ENCODE results near the gene FAM200A.
"Not testable (repeated sequence)": the region's sequence is repeated elsewhere in the genome, so short reads cannot be mapped to it uniquely, and the experiment has no call there.

FAM200A gene

DNA sequence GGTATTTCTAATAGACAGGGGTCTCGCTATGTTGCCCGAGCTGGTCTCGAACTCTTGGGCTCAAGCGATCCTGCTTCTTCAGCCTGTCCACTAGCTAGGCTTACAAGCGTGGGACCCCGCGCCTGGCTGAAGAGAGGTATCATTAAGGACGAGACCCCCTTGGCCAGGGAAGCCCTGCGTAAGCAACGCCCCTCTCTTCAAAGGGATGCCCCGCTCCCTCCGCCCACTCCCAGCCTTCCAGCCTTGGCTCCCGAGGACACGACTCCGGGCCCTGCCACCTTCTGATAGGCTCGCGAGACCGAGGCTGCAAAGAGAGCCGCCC is 47.7 kb downstream of the FAM200A start:
- peak; percentile 97 for DNase-seq (ENCODE audit: low read depth)

DNA sequence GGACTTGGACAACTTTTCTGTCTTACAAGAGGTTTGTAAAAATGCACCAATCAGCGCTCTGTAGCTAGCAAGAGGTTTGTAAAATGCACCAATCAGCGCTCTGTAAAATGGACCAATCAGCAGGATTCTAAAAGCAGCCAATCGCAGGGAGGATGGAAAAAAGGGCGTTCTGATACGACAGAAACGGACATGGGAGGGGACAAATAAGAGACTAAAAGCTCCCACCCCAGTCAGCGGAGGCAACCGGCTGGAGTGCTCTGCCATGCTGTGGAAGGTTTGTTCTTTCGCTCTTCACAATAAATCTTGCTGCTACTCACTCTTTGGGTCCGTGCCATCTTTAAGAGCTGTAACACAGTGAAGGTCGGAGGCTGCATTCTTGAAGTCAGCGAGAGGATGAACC is 50.7 kb downstream of the FAM200A start:
- not testable (repeated sequence) for DNase-seq (ENCODE audit: low read depth)

DNA sequence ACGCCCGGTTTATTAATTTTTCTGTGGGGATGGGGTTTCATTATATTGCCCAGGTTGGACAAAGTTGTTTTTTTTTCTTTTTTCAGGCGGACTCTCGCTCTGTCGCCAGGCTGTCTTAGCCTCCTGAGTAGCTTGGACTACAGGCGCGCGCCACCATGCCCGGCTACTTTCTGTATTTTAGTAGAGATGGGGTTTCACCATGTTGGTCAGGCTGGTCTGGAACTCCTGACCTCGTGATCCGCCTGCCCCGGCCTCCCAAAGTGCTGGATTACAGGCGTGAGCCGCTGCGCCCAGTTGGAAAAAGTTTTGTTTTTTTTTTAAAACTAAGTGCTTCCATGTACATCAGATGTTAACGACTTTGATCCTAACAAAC is 51.3 kb downstream of the FAM200A start:
- no peak for DNase-seq (ENCODE audit: low read depth)

DNA sequence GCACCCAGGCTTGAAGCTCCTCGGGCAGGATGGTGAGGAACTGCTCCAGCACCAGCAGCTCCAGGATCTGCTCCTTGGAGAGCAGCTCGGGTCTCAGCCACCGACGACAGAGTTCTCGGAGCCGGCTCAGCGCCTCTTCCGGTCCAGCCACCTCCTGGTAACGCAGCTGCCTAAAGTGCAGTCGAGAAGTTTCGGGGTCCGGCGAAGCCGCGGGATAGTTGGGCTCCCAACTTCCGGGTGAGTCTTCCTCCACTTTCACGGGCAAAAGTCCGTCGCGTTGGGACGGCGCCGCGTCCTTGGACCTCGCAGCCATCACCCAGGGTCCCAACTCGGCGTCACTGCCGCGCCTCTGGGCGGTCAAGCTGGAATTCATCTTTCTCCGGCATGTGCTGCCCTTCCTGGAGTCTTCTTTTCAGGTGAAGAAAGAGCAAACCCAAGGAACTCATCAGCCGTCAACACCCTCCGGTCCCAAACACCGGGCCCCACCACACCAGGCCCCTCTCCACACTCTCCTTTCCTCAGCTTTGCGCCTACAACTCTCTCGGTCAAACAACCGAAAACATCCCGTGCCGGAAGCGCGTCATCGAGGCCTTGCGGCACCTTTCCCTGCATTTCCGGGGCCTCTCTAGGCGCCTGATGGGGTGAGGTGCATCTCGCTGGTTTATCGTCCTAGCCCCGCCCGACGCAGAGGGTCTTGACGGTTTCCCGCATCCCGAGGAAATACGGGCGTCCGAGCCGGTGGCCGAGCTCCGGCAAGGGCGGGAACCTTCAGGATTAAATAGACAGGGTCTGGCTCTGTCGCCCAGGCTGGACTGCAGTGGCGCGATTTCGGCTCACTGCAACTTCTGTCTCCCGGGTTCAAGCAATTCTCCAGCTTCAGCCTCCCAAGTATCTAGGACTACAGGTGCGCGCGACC is 51.9 kb downstream of the FAM200A start, which contains the start of gene ZNF394:
TSS of gene ZNF394 (minus strand) at position 561 of the 916 bp plus-strand sequence. CDS start at position 373, 188 bp downstream.
- peak; percentile 94 for DNase-seq (ENCODE audit: low read depth)

DNA sequence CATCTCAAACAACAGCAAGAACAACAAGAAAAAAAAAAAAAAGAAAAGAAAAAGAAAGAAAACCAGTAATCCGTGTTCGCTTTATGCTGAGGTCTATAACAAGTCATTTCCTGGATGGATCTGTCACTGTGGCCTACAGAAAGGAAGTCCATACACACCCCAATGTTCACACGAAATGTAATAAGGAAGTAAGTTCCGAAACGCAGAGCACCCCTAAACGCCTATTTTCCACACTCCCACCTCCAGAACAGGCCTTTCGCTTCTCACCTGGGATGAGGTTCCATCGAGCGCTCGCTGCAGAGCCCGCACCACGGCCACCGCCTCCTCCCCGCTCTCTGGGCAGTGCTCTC is 52.6 kb downstream of the FAM200A start:
- peak; percentile 33 for DNase-seq (ENCODE audit: low read depth)

DNA sequence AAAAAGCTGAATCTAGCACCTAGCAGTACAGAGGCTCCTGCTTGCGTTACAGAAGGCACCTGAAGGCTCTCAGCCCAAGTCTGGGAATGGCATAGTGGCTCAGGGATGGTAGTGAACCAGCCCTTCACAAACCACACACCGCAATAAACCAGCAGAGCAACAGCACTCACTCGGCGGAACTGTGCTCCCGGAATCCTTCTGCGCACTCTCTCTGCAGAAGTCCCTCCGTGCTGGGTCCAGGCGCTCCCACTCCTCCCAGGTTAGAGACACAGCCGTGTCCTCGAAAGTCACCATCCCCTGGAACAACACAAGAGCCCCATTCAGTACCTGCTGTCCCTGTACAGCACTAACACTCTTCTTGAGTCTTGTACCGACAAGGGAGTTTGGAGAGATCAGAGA is 53.4 kb downstream of the FAM200A start:
- no peak for DNase-seq (ENCODE audit: low read depth)

DNA sequence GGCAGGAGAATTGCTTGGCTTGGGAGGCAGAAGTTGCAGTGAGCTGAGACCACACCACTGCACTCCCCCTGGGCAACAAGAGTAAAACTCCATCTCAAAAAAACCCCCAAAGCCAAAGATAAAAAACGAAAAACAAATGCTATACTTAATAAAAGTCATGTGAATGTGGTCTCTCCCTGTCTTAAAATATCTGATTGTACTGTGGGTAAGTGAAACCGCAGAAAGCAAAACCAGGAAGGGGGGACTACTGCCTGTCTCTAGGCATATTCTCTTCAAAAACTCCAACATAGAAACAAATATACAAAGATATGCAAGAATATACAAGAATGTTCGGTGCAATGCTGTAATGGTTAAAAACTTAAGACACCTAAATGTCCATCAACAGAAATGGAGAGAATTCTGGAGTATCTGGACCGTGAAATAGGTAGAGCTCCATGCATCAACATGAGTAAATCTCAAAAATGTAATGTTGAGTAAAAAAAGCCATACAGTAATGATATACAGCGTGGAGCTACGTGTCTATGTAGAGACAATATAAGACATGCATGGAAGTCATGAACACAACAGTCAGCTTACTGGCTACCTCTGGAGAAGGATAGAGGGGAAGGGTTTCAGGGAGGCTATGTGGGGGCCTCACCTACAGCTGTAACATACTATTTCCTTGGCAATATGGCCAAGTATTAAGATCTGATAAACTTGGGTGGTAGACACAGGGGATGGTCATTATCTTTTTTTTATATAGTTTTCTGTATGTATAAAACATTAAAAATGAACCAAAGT is 54.0 kb downstream of the FAM200A start:
- DNase-seq (ENCODE audit: low read depth), result no peak
